Testis (tissue), 2 donors: Measurements from ENCODE around the gene KATNAL1.

ENCODE experiments used
- CTCF ChIP-seq, 3 experiments: fragments of 450-650 bp in 2 of 3; fragments of 200-600 bp in 1 of 3; sonication (generic) in 1 of 3; IDR thresholded peaks; one replicate each; pipeline ENCODE4 v1.5.1; 2016 to 2019; ENCODE audit warnings: antibody characterized with exemption in 3 of 3, mild to moderate bottlenecking in 2 of 3, moderate library complexity in 1 of 3
- POLR2A ChIP-seq: fragments of 450-650 bp; IDR thresholded peaks from one replicate; pipeline ENCODE4 v1.6.1; 2017; ENCODE audit warnings: antibody characterized with exemption, mild to moderate bottlenecking, moderate library complexity

- TF ChIP-seq POLR2A (no peak), CTCF (IDR thresholded peaks at IDR 0.05) (no peak)
These were observed 91.2 kb downstream of the KATNAL1 start for GRCh38 chr13:30216111-30216510.
